IMR-90 (cell line): Measurements from ENCODE around the gene RTEL1. TPM values are rescaled to one million over a fixed set of nuclear protein-coding genes. Genes with fewer than 3 reads are reported as not detected.

Experiments used
- ATAC-seq: fragments of 200-7000 bp; cut with Tn5 transposase; 2 replicates; pipeline ENCODE4 v1.9.1; 2020; ENCODE audit warnings: low read depth, mild to moderate bottlenecking, moderate library complexity
- BruUV-seq: library from RNA; stranded (reverse); fragments of 400-500 nt; replicated peaks from 2 replicates; lab custom pipeline; 2021; lab: Mats Ljungman, UMichigan
- CTCF ChIA-PET: fragments of 300-600 bp; formaldehyde crosslinking; extraction: SDS; loops from one replicate; lab custom pipeline; 2021; ENCODE audit warnings: antibody characterized with exemption; lab: Yijun Ruan, JAX
- POLR2A ChIA-PET: fragments of 300-600 bp; sonication (Branson Sonifier 250); formaldehyde crosslinking; loops from one replicate; lab custom pipeline; 2022; ENCODE audit warnings: antibody characterized with exemption; ENCODE audit not compliant: unreplicated experiment; lab: Charles Lee
- DNase-seq: peaks from one replicate; pipeline ENCODE4 v3.0.0; 2013
- H2AFZ ChIP-seq: replicated peaks from 2 replicates; pipeline ENCODE3; 2013; ENCODE audit warnings: low read length, mild to moderate bottlenecking; ENCODE audit not compliant: poor library complexity
- H2AK5ac ChIP-seq: 2 replicates; pipeline ENCODE4 v1.6.1; 2013; ENCODE audit warnings: low read depth, low read length, inconsistent platforms
- H2AK9ac ChIP-seq: replicated peaks from 2 replicates; pipeline ENCODE3; 2013; ENCODE audit warnings: mild to moderate bottlenecking, low read depth, low read length, moderate library complexity; ENCODE audit not compliant: poor library complexity
- H2BK120ac ChIP-seq: 2 replicates; pipeline ENCODE4 v1.6.1; 2013; ENCODE audit warnings: low read depth, low read length, inconsistent platforms
- H2BK15ac ChIP-seq: 3 replicates; pipeline ENCODE4 v1.6.1; 2013; ENCODE audit warnings: low read depth, low read length, inconsistent platforms
- H2BK20ac ChIP-seq: 2 replicates; pipeline ENCODE4 v1.6.1; 2013; ENCODE audit warnings: low read depth, mild to moderate bottlenecking, inconsistent platforms, low read length, moderate library complexity
- H2BK5ac ChIP-seq: 2 replicates; pipeline ENCODE4 v1.6.1; 2013; ENCODE audit warnings: mild to moderate bottlenecking, low read depth, low read length, inconsistent platforms; ENCODE audit not compliant: poor library complexity, severe bottlenecking
- H3K14ac ChIP-seq: replicated peaks from 2 replicates; pipeline ENCODE4 v1.6.1; 2013; ENCODE audit warnings: low read depth, low read length, inconsistent platforms
- H3K18ac ChIP-seq: 2 replicates; pipeline ENCODE4 v1.6.1; 2013; ENCODE audit warnings: low read depth, low read length, control low read depth
- H3K23ac ChIP-seq: 2 replicates; pipeline ENCODE4 v1.6.1; 2013; ENCODE audit warnings: low read depth, low read length, inconsistent platforms
- H3K27ac ChIP-seq: 2 replicates; pipeline ENCODE4 v1.5.1; 2013; ENCODE audit warnings: mild to moderate bottlenecking, control low read depth, low read length; ENCODE audit not compliant: insufficient read depth
- H3K27me3 ChIP-seq: 2 replicates; pipeline ENCODE4 v1.6.1; 2013; ENCODE audit warnings: low read length; ENCODE audit not compliant: control insufficient read depth, insufficient read depth
- H3K36me3 ChIP-seq: 2 replicates; pipeline ENCODE4 v1.6.1; 2013; ENCODE audit warnings: low read length, mixed read lengths; ENCODE audit not compliant: control insufficient read depth, insufficient read depth
- H3K4ac ChIP-seq: 2 replicates; pipeline ENCODE4 v1.6.1; 2013; ENCODE audit warnings: low read depth, low read length, inconsistent platforms
- H3K4me1 ChIP-seq: 2 replicates; pipeline ENCODE4 v1.6.1; 2013; ENCODE audit warnings: low read length, mixed read lengths; ENCODE audit not compliant: control insufficient read depth, insufficient read depth
- H3K4me2 ChIP-seq: 2 replicates; pipeline ENCODE4 v1.6.1; 2013; ENCODE audit warnings: low read depth, mild to moderate bottlenecking, control low read depth, low read length, moderate library complexity
- H3K4me3 ChIP-seq: 2 replicates; pipeline ENCODE4 v1.5.1; 2013; ENCODE audit warnings: low read depth, mild to moderate bottlenecking, control low read depth, low read length, moderate library complexity; ENCODE audit not compliant: insufficient read depth
- H3K56ac ChIP-seq: 2 replicates; pipeline ENCODE4 v1.6.1; 2013; ENCODE audit warnings: low read length, inconsistent platforms; ENCODE audit not compliant: insufficient read depth; ENCODE audit errors: extremely low read depth
- H3K79me1 ChIP-seq, 2 experiments: 2 replicates each; pipeline ENCODE4 v1.6.1; 2013; ENCODE audit warnings: low read length in 2 of 2, inconsistent platforms in 1 of 2, low read depth in 1 of 2
- H3K9ac ChIP-seq: 2 replicates; pipeline ENCODE4 v1.6.1; 2013; ENCODE audit warnings: low read depth, low read length, control low read depth
- H3K9me1 ChIP-seq: 2 replicates; pipeline ENCODE4 v1.6.1; 2013; ENCODE audit warnings: low read length, inconsistent platforms; ENCODE audit not compliant: insufficient read depth
- H3K9me3 ChIP-seq: 2 replicates; pipeline ENCODE4 v1.6.1; 2013; ENCODE audit warnings: low read length; ENCODE audit not compliant: control insufficient read depth, insufficient read depth
- H4K20me1 ChIP-seq: 2 replicates; pipeline ENCODE4 v1.6.1; 2013; ENCODE audit warnings: low read length, inconsistent platforms; ENCODE audit not compliant: insufficient read depth
- H4K5ac ChIP-seq: 2 replicates; pipeline ENCODE4 v1.6.1; 2013; ENCODE audit warnings: mild to moderate bottlenecking, low read depth, low read length, control low read depth
- H4K8ac ChIP-seq, 2 experiments: 2 replicates each; pipeline ENCODE4 v1.6.1; 2013; ENCODE audit warnings: low read depth in 2 of 2, low read length in 2 of 2, control low read depth in 1 of 2, inconsistent platforms in 1 of 2
- H4K91ac ChIP-seq: 2 replicates; pipeline ENCODE4 v1.6.1; 2013; ENCODE audit warnings: low read depth, low read length, inconsistent platforms; ENCODE audit not compliant: insufficient read depth
- MAZ ChIP-seq: IDR thresholded peaks from 2 replicates; pipeline ENCODE4 v1.6.1; 2012; ENCODE audit warnings: low read depth, mild to moderate bottlenecking, low read length, improper control_type of control experiment, moderate library complexity, borderline replicate concordance
- MXI1 ChIP-seq: IDR thresholded peaks from 2 replicates; pipeline ENCODE4 v1.6.1; 2012; ENCODE audit warnings: low read depth, mild to moderate bottlenecking, low read length, moderate library complexity, borderline replicate concordance
- NFE2L2 ChIP-seq: fragments of 150-350 bp; IDR thresholded peaks from 2 replicates; pipeline ENCODE4 v1.6.1; 2016; ENCODE audit warnings: low read depth, mild to moderate bottlenecking, low read length
- POLR2A ChIP-seq: IDR thresholded peaks from 2 replicates; pipeline ENCODE4 v1.6.1; 2012; ENCODE audit warnings: mild to moderate bottlenecking, low read depth, low read length
- RAD21 ChIP-seq: IDR thresholded peaks from 2 replicates; pipeline ENCODE4 v1.6.1; 2012; ENCODE audit warnings: low read length, improper control_type of control experiment
- USF2 ChIP-seq: fragments of 150-350 bp; IDR thresholded peaks from 2 replicates; pipeline ENCODE4 v1.6.1; 2017; ENCODE audit warnings: mild to moderate bottlenecking, antibody characterized with exemption, low read length, low read depth
- WGBS, 2 experiments: methylation state at CpG; one replicate each; pipeline versions ENCODE4 v1.1.5 to v1.1.7; 2013; ENCODE audit warnings: missing lambda C conversion rate in 2 of 2; ENCODE audit not compliant: insufficient read length in 1 of 2; ENCODE audit errors: extremely low coverage in 2 of 2; 5-methylcytosine and 5-hydroxymethylcytosine counted together
- dilution Hi-C: fragments of 300-500 bp; cut with HindIII; formaldehyde crosslinking; loops from one replicate; pipeline ENCODE4 v1.14.3; 2018; ENCODE audit warnings: low sequenced_read_pairs; ENCODE audit not compliant: unreplicated experiment
- in situ Hi-C: fragments of 300-500 bp; cut with MboI; formaldehyde crosslinking; loops from 3 replicates; pipeline ENCODE4 v1.14.3; 2019; ENCODE audit warnings: low sequenced_read_pairs, inconsistent platforms, mixed read lengths
- intact Hi-C: fragments of 100-400 bp; cut with micrococcal nuclease; formaldehyde crosslinking; loops from 2 replicates; pipeline ENCODE4 v1.10.0; 2022
- polyA plus RNA-seq, 3 experiments: library from polyadenylated mRNA; depleted of rRNA; stranded (reverse); fragments of >200 nt; gene quantifications; 2 replicates each; pipeline ENCODE4 v1.2.3, GENCODE V29; 2012; ENCODE audit warnings: low replicate concordance in 1 of 3
- total RNA-seq: library from RNA; depleted of rRNA; stranded (reverse); fragments of >200 nt; gene quantifications from 2 replicates; pipeline ENCODE4 v1.2.3, GENCODE V29; 2012

The RTEL1 gene
- total and polyA plus RNA-seq, 2 of the 4 experiments (the other 2 are of a cell fraction), result 14.7 to 18.8 TPM

GRCh38 chr20:63697357-63697867 is 39.3 kb downstream of the RTEL1 start:
- peak overlapping the region; percentile 27 to 63; a peak in 2 of 4 replicates for H4K8ac ChIP-seq

More at GRCh38 chr20:63697357-63697867, 39.3 kb downstream of the RTEL1 start:
- no peak for ATAC-seq
- no peak for TF ChIP-seq POLR2A
- no peak for TF ChIP-seq RAD21
- no peak for TF ChIP-seq MXI1
- no peak for TF ChIP-seq MAZ
- no peak for TF ChIP-seq USF2
- no peak for TF ChIP-seq NFE2L2
- Histone ChIP-seq H3K18ac (no peak overlapping the region), H2AK9ac (peak overlapping the region; percentile 83), H3K4me3 (no peak overlapping the region), H3K9me1 (no peaks in the 10 kb centered on the region), H3K14ac (no peak overlapping the region), H2AK5ac (peak overlapping the region; percentile 78), H3K36me3 (peaks cover 10% of the 10 kb centered on the region; the same call in 1 of the 2 replicates), H3K9ac (no peak overlapping the region), H2AFZ (peak overlapping the region; percentile 64), H3K4me1 (peaks cover 22% of the 10 kb centered on the region), H3K9me3 (no peaks in the 10 kb centered on the region), H3K27me3 (no peaks in the 10 kb centered on the region), H2BK5ac (peak overlapping the region; percentile 98), H3K27ac (no peak overlapping the region), H4K91ac (no peak overlapping the region), H3K56ac (no peak overlapping the region), H4K5ac (peak overlapping the region; percentile 18; the same call in 1 of the 2 replicates), H4K20me1 (no peaks in the 10 kb centered on the region), H3K23ac (no peak overlapping the region), H2BK15ac (no peak overlapping the region), H3K4me2 (no peak overlapping the region), H3K4ac (peak overlapping the region; percentile 22; the same call in 1 of the 2 replicates), H3K79me1 (peaks cover 11 to 48% of the 10 kb centered on the region in 2 experiments; a peak in 3 of 4 replicates), H2BK120ac (no peak overlapping the region), H2BK20ac (no peak overlapping the region)
- ChIA-PET POLR2A (interaction anchor here (0.6 to 1.2 kb wide), 2 partner anchors 11 to 133 kb away, joined by 4 read pairs; partner anchors contain the start of genes ARFRP1 and ZGPAT), CTCF (no interaction called here)
- DNase-seq, result no peak
- intact Hi-C loops, result no loop called here
- in situ Hi-C loops, result no loop called here
- dilution Hi-C loops, result no loop called here
- WGBS, 2 experiments, result 78% methylated on average over 3 of the region's 7 CpGs; no CpG with 5 or more reads in 1 of the 2 experiments
- no TSS peak for BruUV-seq
